NCI-H524 treated with DMSO at 0.1 percent for 48 hours (cell line): Measurements from ENCODE around the gene LRP1.

Experiments used
- DNase-seq: peaks from one replicate; lab custom pipeline; 2025; lab: John Stamatoyannopoulos, UW

Gene LRP1

DNA sequence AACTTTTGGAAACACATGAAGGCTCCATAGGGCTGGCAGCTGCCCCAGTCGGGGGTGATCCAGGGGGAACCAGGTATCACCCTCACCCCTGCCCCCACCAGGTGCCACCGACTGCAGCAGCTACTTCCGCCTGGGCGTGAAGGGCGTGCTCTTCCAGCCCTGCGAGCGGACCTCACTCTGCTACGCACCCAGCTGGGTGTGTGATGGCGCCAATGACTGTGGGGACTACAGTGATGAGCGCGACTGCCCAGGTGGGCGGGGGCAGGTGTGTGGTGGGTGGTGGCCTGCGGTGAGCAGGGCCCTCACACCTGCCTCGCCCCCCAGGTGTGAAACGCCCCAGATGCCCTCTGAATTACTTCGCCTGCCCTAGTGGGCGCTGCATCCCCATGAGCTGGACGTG lies 66.0 kb downstream of the LRP1 start:
- DNase-seq: no peak

DNA sequence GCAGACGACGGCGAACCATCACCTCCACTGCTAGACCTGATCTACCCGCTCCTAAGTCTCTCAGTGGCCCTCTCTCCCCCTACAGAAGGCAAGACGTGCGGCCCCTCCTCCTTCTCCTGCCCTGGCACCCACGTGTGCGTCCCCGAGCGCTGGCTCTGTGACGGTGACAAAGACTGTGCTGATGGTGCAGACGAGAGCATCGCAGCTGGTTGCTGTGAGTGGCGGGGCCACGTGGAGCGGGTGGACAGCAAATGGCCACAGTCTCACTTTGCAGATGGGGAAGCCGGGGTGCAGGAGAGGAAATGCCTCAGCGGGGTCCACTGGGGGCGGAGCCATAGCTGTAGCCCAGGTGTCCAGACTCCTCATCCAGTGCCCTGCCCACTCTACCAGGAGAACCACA lies 66.9 kb downstream of the LRP1 start:
- DNase-seq: no peak

DNA sequence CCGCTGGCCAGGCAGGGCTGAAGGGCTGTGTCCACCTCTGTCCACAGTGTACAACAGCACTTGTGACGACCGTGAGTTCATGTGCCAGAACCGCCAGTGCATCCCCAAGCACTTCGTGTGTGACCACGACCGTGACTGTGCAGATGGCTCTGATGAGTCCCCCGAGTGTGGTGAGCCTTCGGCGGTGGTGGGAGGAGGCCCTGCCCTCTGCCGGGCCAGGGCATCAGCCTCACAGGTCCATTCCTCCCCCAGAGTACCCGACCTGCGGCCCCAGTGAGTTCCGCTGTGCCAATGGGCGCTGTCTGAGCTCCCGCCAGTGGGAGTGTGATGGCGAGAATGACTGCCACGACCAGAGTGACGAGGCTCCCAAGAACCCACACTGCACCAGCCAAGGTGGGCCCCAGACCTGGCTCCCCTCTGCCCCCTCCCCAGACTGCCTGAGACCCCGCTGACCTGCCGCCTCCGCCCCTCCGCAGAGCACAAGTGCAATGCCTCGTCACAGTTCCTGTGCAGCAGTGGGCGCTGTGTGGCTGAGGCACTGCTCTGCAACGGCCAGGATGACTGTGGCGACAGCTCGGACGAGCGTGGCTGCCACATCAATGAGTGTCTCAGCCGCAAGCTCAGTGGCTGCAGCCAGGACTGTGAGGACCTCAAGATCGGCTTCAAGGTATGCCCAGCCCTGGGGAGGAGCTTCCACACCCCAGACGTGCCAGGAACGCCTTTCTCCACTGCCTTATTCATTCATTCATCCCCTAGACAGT lies 67.5 kb downstream of the LRP1 start:
- no peak for DNase-seq

DNA sequence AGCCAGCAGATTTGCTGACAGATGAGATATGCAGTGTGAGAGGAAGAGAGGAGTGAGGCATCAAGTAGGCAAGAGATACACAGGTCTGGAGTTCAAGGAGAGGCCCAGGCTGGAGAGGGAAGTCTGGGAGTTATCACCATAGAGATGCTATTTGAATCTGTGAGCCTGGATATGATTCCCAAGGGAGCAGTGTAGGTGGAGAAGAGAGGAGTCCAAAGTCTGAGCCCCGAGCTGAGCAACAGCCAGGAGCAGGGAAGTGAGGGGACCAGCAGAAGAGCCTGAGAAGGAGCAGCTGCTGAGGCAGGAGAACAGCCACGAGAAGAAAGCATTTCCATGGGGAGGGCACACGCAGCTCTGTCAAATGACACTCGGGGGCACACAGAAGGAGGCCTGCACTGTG lies 68.2 kb downstream of the LRP1 start:
- no peak for DNase-seq

DNA sequence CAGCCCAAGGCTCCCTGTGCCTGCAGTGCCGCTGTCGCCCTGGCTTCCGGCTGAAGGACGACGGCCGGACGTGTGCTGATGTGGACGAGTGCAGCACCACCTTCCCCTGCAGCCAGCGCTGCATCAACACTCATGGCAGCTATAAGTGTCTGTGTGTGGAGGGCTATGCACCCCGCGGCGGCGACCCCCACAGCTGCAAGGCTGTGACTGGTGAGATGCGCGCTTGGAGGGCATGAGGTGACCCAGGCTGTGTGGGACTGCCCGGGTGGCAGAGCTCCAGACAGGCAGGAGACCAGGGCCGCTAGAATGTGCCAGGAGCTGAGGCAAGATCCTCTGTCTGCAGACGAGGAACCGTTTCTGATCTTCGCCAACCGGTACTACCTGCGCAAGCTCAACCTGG lies 68.7 kb downstream of the LRP1 start:
- DNase-seq: no peak

DNA sequence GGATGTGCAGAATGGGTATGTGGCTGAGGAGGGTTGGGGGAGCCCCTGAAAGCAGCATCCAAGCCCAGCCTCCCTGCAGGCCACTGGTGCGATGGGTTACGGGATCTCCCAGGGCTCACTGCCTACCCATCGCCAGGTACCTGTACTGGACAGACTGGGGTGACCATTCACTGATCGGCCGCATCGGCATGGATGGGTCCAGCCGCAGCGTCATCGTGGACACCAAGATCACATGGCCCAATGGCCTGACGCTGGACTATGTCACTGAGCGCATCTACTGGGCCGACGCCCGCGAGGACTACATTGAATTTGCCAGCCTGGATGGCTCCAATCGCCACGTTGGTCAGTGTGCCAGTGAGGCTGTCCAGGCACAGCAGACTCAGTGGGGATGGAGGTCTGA lies 70.0 kb downstream of the LRP1 start:
- no peak for DNase-seq

DNA sequence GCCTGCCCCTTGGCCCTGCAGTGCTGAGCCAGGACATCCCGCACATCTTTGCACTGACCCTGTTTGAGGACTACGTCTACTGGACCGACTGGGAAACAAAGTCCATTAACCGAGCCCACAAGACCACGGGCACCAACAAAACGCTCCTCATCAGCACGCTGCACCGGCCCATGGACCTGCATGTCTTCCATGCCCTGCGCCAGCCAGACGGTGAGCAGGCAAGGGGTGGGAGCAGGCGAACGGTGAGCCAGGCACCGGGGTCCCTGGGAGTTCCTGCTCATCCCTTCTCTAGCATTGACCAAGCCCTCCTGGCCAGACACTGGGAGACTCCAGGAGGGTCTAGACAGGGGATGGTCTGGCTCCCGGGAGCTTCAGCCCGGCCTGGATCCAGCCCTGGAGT lies 70.9 kb downstream of the LRP1 start:
- no peak for DNase-seq

DNA sequence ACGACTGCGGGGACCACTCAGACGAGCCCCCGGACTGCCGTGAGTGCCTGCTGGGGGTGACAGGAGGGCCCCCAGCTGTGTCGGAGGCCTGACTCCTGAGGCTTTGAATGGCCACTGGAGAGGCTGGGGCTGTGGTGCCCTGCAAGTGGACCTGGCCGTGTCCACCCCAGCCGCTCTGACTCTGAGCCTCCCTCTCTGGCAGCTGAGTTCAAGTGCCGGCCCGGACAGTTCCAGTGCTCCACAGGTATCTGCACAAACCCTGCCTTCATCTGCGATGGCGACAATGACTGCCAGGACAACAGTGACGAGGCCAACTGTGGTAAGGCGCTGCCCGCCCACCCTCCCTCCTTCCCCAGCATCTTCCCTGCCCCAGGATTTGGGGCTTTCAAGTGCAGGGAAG lies 72.2 kb downstream of the LRP1 start:
- DNase-seq: no peak

DNA sequence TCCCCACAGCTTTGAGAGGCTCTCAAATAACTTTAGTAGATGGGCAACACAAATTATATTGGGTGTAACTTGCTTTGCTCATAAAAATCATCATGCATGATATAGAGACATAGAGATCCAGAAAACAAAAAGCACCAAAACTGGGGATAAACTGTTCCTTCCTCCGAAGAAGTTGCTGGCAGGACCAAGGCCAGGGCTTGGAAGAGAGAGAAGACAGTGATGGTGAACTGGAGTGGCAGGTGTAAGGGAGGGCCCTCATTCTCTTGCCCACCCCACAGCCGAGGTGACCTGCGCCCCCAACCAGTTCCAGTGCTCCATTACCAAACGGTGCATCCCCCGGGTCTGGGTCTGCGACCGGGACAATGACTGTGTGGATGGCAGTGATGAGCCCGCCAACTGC lies 72.9 kb downstream of the LRP1 start:
- DNase-seq: no peak

DNA sequence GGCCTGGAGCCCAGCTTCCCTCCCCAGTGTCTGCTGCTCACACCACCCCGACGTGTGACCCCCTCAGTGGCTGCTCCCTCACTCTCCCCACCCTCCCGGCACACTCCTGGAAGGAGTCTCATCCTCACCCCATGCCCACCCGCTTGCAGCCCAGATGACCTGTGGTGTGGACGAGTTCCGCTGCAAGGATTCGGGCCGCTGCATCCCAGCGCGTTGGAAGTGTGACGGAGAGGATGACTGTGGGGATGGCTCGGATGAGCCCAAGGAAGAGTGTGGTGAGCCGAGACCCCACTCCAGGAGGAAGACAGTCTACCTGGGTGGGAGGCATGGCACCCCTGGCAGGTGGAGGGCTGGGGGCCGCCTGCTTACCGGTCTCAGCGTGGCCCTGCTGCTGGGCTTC lies 73.3 kb downstream of the LRP1 start:
- no peak for DNase-seq

DNA sequence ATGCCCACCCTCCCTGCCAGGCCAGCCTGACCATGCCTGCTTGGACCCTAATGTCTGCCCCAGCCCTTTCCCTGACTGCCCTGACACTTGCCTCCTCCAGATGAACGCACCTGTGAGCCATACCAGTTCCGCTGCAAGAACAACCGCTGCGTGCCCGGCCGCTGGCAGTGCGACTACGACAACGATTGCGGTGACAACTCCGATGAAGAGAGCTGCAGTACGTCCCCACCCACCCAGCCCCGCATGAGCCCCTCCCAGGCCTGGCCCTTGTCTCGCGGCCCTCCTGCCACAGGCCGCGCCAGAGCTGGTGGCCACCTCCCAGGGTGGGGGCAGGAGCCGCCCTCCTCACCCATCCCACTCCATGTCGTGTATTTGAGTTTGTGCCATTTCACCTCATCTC lies 74.0 kb downstream of the LRP1 start:
- no peak for DNase-seq

DNA sequence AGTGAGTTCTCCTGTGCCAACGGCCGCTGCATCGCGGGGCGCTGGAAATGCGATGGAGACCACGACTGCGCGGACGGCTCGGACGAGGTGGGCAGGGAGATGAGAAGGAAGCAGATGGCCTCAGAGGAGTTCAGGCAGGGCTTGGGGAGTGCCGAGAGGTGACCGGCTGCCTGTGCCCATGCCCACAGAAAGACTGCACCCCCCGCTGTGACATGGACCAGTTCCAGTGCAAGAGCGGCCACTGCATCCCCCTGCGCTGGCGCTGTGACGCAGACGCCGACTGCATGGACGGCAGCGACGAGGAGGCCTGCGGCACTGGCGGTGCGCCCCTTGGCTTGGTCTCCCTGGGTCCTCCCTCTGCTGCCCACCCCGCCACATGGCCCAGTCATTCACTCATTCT lies 74.9 kb downstream of the LRP1 start:
- DNase-seq: no peak

DNA sequence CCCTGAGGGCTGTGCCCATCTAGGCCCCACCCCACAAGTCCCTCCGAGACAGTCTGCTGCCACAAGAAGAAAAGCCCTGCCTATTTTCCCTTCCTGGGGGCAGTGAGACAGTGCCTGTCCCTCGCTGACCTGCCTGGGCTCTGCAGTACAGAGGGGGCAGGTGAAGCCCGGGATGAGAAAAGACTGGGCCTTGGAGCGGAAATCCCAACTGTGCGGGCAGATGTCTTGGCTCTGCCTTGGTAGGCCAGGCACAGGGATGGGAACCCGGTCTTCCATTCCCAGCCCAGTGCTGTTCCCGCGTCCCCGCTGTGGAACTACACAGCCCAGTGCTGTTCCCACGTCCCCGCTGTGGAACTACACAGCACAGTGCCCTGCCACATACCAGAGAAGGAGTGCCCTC lies 75.5 kb downstream of the LRP1 start:
- DNase-seq: no peak

DNA sequence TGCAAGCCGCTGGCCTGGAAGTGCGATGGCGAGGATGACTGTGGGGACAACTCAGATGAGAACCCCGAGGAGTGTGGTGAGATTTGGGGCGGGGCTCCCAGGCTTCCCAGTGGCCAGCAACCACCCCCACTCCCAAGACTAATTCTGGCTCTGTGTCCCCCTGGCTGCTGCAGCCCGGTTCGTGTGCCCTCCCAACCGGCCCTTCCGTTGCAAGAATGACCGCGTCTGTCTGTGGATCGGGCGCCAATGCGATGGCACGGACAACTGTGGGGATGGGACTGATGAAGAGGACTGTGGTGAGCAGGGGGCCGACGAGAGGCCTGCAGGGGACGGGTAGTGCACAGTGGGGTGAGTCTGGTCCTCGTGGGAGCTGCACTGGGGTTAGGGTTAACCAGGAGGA lies 76.2 kb downstream of the LRP1 start:
- no peak for DNase-seq

DNA sequence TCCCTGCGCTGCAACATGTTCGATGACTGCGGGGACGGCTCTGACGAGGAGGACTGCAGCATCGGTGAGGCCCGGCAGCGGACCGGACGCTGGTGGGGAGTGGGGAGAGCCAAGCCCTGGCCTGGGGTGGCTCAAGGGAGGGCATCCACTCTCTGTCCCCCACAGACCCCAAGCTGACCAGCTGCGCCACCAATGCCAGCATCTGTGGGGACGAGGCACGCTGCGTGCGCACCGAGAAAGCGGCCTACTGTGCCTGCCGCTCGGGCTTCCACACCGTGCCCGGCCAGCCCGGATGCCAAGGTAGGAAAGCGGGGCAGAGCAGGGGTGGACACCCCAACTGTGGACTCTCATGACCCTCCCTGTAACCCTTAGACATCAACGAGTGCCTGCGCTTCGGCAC lies 76.9 kb downstream of the LRP1 start:
- DNase-seq: no peak

DNA sequence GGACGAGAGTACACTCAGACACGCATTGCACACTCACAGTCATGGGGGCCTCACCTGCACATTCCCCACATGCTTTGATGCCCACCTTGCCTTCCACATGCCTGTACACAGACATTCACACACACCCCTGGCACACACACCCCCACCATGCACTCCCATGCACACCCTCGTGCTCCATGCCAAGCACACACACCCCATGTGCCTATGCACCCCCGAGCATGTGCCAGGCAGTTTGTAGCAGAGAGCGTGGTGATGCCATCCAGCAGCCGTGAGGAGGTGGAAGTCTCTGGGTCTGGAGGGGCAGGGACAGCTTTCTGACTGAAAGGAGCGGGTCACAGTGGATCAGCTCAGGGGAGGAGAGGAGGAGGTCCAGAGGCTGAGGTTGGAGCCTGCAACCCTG lies 77.6 kb downstream of the LRP1 start:
- DNase-seq: no peak

DNA sequence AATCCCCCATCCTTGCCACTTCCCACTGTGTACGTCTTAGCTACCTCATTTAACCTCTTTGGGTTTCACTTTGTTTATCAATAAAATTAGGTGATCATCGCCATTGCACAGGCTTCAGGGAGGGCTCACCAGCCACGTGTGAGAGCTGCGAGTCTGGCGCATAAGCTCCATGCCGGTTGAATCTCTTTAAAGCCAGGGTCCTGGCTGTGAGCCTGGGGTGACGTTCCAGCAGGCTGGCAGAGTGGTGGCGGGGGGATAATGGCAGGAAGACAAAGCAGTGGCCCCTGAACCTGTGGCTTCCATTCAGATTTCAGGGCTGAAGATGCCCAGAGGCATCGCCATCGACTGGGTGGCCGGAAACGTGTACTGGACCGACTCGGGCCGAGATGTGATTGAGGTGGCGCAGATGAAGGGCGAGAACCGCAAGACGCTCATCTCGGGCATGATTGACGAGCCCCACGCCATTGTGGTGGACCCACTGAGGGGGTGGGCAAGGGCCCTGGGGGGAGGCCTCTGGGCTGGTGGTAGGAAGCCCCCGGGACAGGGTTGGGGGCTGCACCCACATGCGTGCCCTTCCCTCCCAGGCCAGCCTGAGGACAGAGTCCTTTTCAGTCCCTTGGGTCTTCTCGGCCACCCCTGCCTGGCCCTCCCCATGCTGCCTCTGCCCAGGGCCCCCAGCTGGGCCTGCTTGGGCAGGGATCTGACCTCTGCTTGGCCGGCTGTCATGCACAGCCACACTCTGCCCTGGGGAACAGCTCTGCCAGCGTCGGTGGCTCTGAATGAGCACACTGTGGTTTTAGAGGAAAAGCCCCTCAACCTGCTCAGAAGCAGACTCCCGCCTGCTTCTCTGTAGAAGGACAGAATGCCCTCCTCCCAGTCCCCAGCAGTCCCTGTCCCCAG lies 79.7 kb downstream of the LRP1 start:
- no peak for DNase-seq

DNA sequence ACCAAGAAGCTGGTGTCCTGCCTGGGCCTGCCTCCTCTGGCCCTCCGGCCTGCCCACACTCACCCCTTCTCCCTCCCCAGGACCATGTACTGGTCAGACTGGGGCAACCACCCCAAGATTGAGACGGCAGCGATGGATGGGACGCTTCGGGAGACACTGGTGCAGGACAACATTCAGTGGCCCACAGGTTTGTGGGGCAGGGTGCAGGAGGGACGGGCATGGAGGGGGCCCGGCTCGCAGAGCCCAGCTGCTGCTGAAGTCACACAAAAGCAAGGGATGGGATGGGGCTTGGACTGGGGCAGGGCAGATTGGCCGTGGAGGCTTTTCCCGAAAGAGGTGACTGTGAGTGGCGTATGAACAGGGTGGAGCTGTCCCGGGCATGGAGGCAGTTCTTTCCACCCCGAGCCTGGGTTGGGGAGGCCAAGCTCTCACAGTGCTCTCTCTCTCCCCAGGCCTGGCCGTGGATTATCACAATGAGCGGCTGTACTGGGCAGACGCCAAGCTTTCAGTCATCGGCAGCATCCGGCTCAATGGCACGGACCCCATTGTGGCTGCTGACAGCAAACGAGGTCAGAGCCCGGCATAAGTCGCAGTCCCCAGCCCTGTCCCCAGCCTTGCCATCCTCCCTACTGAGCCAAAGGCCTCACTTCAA lies 80.5 kb downstream of the LRP1 start:
- no peak for DNase-seq

DNA sequence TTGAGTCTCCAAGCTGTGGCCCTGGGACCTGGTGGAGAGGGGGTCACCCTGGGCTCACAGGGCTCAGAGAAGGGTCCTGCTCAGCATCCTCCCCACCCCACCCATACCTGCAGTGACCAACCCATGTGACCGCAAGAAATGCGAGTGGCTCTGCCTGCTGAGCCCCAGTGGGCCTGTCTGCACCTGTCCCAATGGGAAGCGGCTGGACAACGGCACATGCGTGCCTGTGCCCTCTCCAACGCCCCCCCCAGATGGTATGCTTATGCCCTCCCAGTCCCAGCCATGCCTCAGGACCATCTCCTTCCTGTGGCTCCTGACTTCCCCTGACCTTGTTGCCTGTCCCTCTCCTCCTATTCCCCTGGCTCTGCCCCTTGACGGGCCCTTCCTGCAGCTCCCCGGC lies 81.6 kb downstream of the LRP1 start:
- no peak for DNase-seq

DNA sequence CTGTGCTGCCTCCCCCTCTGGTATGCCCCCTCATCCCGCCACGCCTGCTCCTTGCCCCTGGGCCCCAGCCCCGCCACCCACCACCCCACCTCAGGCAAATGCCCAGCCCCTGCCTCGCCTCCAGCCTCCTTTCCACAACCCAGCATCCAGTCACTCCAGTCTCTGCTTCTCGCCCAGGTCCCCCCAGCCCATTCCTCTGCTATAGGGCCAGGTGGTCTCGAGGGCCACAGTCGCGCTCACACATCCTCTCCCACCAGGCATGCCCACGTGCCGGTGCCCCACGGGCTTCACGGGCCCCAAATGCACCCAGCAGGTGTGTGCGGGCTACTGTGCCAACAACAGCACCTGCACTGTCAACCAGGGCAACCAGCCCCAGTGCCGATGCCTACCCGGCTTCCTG lies 82.2 kb downstream of the LRP1 start:
- no peak for DNase-seq

DNA sequence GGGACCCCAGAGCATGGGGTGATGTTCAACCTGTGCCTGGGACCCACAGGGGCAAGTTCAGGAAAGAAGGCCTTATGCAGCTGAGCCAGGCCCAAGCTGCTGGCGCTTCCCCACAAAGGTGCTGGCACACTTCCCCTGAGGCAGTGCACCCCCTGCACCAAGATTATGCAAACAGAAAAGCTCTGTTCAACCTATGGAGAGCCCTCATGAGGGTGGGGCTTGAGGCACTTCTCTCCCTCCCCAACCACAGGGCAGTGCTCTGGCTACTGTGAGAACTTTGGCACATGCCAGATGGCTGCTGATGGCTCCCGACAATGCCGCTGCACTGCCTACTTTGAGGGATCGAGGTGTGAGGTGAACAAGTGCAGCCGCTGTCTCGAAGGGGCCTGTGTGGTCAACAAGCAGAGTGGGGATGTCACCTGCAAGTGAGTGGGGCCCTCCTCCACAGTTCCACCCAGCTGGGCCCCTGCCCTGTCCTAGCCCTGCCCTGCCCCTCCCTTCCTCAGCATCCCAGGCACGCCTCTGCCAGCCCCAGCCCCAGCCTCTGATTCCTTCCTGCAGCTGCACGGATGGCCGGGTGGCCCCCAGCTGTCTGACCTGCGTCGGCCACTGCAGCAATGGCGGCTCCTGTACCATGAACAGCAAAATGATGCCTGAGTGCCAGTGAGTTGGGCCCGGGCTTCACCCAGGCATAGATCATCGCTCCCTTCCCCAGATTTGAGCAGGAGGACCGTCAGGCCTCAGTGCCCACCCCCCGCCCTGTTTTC lies 82.8 kb downstream of the LRP1 start:
- DNase-seq: no peak
